HG02623 (cell line): ENCODE data around the gene SIMC1.

ENCODE experiments used
- ATAC-seq: cut with Tn5 transposase; IDR thresholded peaks from one replicate; pipeline ENCODE4 v1.9.1; 2021; ENCODE audit warnings: moderate library complexity; ENCODE audit not compliant: unreplicated experiment

SIMC1 gene

GRCh38 chr5:176361437-176362232 lies 123.4 kb downstream of the SIMC1 start, which contains the start of gene KIAA1191:
KIAA1191 (minus strand) TSS chr5:176361764; CDS start chr5:176359508, 2,256 bp downstream.
- ATAC-seq = peak; percentile 87

- ATAC-seq = peak; percentile 4
These were observed 123.9 kb downstream of the SIMC1 start for GRCh38 chr5:176362233-176362490.

GRCh38 chr5:176364765-176365350 lies 126.6 kb downstream of the SIMC1 start:
- no peak for ATAC-seq

- no peak for ATAC-seq
These were observed 127.4 kb downstream of the SIMC1 start, which contains the start of gene ARL10 for GRCh38 chr5:176365351-176366231. ARL10 (plus strand) TSS chr5:176365487; CDS start chr5:176365564, 77 bp downstream.

GRCh38 chr5:176366232-176366894 lies 128.1 kb downstream of the SIMC1 start:
- ATAC-seq = no peak

- ATAC-seq = no peak
These were observed 130.5 kb downstream of the SIMC1 start for GRCh38 chr5:176368726-176369125.

- no peak for ATAC-seq
These were observed 131.9 kb downstream of the SIMC1 start for GRCh38 chr5:176369934-176370711.

GRCh38 chr5:176371621-176372539 lies 133.7 kb downstream of the SIMC1 start:
- ATAC-seq = no peak

GRCh38 chr5:176373100-176373818 lies 135.0 kb downstream of the SIMC1 start:
- ATAC-seq = no peak

- peak; percentile 73 for ATAC-seq
These were observed 141.7 kb downstream of the SIMC1 start for GRCh38 chr5:176379881-176380280.

GRCh38 chr5:176381423-176381822 lies 143.2 kb downstream of the SIMC1 start:
- no peak for ATAC-seq

GRCh38 chr5:176381979-176382378 lies 143.8 kb downstream of the SIMC1 start:
- ATAC-seq = no peak

GRCh38 chr5:176382721-176383120 lies 144.5 kb downstream of the SIMC1 start:
- no peak for ATAC-seq

- ATAC-seq = no peak
These were observed 145.2 kb downstream of the SIMC1 start for GRCh38 chr5:176383248-176383905.

GRCh38 chr5:176383961-176384360 lies 145.7 kb downstream of the SIMC1 start:
- ATAC-seq = no peak

- no peak for ATAC-seq
These were observed 146.2 kb downstream of the SIMC1 start for GRCh38 chr5:176384366-176384930.

- no peak for ATAC-seq
These were observed 146.8 kb downstream of the SIMC1 start for GRCh38 chr5:176384991-176385390.

GRCh38 chr5:176386491-176386890 lies 148.3 kb downstream of the SIMC1 start:
- no peak for ATAC-seq
